ENCODE data around the gene LYL1. TPM values are rescaled to one million over a fixed set of nuclear protein-coding genes. Genes with fewer than 3 reads are reported as not detected.
A peak's percentile ranks its signal among the peaks of the same experiment; 100 is the strongest.
"Not testable (repeated sequence)": the region's sequence is repeated elsewhere in the genome, so short reads cannot be mapped to it uniquely, and the experiment has no call there.

Gene LYL1
- 0.50 TPM for polyA plus RNA-seq (2013, experiment 1 of 2)
- polyA plus RNA-seq (2013, experiment 2 of 2): 0.95 TPM

DNA sequence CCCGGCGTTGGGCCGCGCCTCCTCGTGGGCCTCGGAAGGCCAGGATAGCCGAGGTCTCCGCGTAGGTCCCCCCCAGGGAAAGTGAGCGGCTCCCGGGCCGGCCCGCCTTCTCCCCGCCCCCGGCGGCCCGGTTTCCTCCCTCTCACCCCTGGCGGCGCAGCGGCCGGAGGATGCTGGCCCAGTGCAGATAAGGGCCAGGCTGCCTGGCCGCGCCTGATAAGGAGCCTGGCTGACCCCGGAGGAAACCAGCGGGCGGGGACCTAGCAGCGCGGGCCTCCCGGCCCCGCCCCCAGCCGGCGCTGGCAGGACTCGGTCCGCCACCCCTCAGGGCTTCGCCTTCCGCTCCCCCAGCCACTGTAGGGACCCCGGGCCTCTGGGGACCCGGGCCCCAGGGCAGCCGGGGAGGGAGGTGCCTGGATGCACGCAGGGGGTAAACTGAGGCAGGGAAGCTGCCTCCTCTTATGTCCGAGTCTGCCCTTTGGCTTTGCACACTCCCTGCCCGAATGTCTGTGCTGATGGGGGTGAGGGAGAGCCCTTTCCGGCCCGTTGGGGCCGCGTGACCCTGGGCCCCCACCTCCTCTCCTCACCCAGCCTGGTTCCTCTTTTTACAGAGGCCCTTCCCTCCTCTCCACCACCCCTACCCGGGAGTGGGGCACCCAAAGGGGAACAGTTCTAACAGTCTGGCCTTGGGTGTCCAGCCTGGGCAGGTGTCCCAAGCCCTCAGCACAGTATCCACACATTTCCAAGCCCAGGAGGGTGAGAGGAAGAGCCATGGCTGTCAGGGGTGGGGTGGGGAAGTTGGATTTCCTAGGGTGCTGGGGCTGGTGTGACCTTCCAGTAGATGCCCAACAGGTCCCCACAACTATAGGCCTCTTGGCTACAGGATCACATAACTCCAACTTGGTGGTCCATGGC, at the start of gene LYL1:
Gene LYL1, minus strand, starts transcription at position 193 of the 915 bp plus-strand sequence. CDS start 1,687 bp downstream, outside the sequence.
- 10% methylated on average over 47 of the region's 47 CpGs for WGBS
- Histone ChIP-seq H3K4me3 (ENCODE audit: low read length) (peak within 1 kb of the TSS; percentile 44), H3K27me3 (ENCODE audit: insufficient read depth, low read length) (peaks cover 56% of the 10 kb centered on the region), H3K27ac (ENCODE audit: low read depth, low read length) (no peak within 1 kb of the TSS), H3K9ac (ENCODE audit: low read depth, low read length) (peak within 1 kb of the TSS; percentile 34; the same call in 1 of the 2 replicates), H3K9me3 (ENCODE audit: insufficient read depth, low read depth, low read length) (no peaks in the 10 kb centered on the region), H3K36me3 (ENCODE audit: insufficient read depth, low read length) (peaks cover 7% of the 10 kb centered on the region), H3K4me1 (ENCODE audit: insufficient read depth, low read length) (peaks cover 4% of the 10 kb centered on the region; the same call in 1 of the 2 replicates)

DNA sequence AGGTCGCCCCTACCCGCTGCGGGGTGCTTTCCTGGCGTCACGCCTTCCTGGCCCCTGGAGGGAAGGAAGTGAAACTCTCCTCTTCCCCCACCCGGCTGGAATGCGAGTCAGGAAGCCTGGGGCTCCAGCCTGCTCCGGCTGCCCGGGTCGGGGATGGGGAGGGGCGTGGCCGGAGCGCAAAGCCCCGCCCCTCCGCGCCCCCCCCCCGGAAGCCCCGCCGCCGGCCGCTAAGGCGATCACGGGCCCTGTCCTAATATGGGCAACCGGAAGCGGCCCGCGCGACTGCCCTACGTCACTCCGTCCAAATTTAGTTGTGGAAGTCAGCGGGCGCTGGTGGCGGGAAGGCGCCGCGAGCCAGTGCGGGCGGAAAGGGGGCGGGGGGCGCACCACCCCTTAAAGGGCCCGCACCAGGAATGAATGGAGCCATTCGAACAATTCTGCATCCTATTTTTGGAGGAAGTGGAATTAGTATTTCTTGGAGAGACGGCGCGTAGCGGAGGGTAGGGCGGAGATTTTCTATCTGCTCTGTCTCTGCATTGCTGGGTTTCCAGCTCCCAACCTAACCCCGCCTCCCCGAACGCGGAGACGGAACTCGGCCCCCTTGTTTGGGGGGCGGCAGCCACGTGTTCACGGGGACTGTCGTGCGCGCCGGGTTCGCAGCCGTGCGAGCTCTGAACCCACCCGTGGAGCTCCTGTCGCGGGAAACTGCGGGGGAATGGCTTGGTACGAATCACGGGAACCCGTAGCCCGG, 49.1 kb upstream of the LYL1 start:
- H3K4me1 ChIP-seq (ENCODE audit: insufficient read depth, low read length): peaks cover 5% of the 10 kb centered on the region
- no peaks in the 10 kb centered on the region for H3K9me3 ChIP-seq (ENCODE audit: insufficient read depth, low read depth, low read length)
- no peaks in the 10 kb centered on the region for H3K27me3 ChIP-seq (ENCODE audit: insufficient read depth, low read length)
- H3K36me3 ChIP-seq (ENCODE audit: insufficient read depth, low read length): peaks cover 3% of the 10 kb centered on the region; the same call in 1 of the 2 replicates
- peak overlapping the region; percentile 89 for H3K4me3 ChIP-seq (ENCODE audit: low read length)
- under 1% methylated on average over 65 of the region's 71 CpGs for WGBS
- peak overlapping the region; percentile 100 for H3K27ac ChIP-seq (ENCODE audit: low read depth, low read length)
- peak overlapping the region; percentile 95 for H3K9ac ChIP-seq (ENCODE audit: low read depth, low read length)

DNA sequence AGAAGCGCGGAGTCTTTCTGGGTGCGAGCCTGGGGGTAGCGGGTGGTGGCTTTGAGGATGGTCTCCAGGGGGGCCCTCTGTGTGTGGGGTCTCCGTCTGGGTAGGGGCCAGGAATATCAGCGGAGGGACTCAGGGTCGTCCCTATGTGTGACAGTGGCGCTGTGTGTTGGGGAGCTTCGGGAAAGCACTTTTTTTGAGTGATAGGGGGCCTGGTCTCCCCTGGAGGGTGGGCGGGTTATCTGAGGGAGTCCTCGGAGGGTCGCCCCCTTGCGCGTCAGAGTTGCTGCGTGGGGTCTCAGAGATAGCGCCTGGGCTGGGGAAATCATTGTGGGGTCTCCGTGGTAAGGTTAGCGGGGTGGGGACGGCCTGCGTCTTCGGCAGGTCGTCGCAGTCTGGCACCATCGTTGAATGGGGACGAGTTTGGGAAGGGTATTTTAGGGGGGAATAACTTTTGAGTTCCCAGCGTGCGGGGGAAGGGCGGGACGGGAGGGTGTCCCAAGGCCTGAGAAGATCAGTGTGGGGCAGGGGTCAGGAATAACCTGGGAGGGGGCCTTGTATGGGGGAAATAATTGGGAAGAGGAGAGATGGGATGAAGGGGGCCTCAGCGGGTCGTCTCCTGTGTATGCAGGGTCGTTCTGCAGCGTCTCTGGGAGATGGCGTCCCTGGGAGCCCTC, 48.4 kb upstream of the LYL1 start:
- H3K27ac ChIP-seq (ENCODE audit: low read depth, low read length): peak overlapping the region; percentile 96
- peak overlapping the region; percentile 82 for H3K4me3 ChIP-seq (ENCODE audit: low read length)
- H3K9me3 ChIP-seq (ENCODE audit: insufficient read depth, low read depth, low read length): no peaks in the 10 kb centered on the region
- peak overlapping the region; percentile 88 for H3K9ac ChIP-seq (ENCODE audit: low read depth, low read length)
- H3K4me1 ChIP-seq (ENCODE audit: insufficient read depth, low read length): peaks cover under 1% of the 10 kb centered on the region
- WGBS: under 1% methylated on average over 34 of the region's 34 CpGs
- H3K27me3 ChIP-seq (ENCODE audit: insufficient read depth, low read length): no peaks in the 10 kb centered on the region
- H3K36me3 ChIP-seq (ENCODE audit: insufficient read depth, low read length): peaks cover 3% of the 10 kb centered on the region; the same call in 1 of the 2 replicates

DNA sequence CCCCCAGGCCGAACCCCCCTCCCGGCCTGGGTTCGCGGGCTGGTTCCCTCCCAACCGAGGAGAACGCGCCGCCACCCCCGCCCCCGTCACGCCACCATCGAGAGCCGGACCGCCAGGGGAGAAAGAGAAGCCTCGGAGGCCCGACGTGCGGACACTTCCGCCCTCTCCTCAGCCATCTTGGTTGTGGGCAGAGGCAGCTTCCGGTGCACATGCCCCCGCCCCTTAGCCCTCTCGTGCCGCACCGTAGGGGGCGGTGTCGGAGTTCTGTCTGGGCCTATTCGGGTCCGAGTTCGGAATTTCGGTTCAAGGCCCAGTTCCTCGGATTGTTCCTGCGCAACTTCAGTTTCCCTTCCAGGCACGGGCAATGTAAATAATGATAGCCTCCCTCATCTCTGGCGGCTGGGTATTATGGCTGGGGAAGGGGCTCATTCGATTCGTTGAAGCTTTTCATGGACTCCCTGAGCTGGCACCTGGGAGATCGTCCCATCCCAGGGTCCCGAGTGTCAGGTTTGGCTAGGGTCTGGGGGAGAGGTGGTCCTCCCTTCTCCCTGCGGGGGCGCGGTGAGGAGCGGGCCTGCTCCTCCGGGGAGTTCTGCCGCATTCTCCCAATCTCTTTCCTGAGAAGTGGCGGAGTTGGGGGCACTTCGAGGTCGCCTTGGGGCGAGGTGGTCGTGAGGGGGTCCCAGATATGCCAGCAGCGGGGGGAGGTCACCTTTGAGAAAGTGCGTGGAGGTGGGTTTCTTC, 47.7 kb upstream of the LYL1 start, which contains the start of the genes IER2 and STX10:
Gene IER2, plus strand, starts transcription at position 225 of the 744 bp plus-strand sequence. CDS start 2,776 bp downstream, outside the sequence.
Gene STX10, minus strand, starts transcription at position 189 of the 744 bp plus-strand sequence. CDS start 202 bp downstream, outside the sequence.
- Histone ChIP-seq H3K4me3 (ENCODE audit: low read length) (peak within 1 kb of the TSS; percentile 82), H3K9ac (ENCODE audit: low read depth, low read length) (peak within 1 kb of the TSS; percentile 88), H3K36me3 (ENCODE audit: insufficient read depth, low read length) (peaks cover 4% of the 10 kb centered on the region; the same call in 1 of the 2 replicates), H3K4me1 (ENCODE audit: insufficient read depth, low read length) (no peaks in the 10 kb centered on the region), H3K27me3 (ENCODE audit: insufficient read depth, low read length) (no peaks in the 10 kb centered on the region), H3K9me3 (ENCODE audit: insufficient read depth, low read depth, low read length) (no peaks in the 10 kb centered on the region), H3K27ac (ENCODE audit: low read depth, low read length) (peak within 1 kb of the TSS; percentile 96)
- under 1% methylated on average over 49 of the region's 51 CpGs for WGBS

DNA sequence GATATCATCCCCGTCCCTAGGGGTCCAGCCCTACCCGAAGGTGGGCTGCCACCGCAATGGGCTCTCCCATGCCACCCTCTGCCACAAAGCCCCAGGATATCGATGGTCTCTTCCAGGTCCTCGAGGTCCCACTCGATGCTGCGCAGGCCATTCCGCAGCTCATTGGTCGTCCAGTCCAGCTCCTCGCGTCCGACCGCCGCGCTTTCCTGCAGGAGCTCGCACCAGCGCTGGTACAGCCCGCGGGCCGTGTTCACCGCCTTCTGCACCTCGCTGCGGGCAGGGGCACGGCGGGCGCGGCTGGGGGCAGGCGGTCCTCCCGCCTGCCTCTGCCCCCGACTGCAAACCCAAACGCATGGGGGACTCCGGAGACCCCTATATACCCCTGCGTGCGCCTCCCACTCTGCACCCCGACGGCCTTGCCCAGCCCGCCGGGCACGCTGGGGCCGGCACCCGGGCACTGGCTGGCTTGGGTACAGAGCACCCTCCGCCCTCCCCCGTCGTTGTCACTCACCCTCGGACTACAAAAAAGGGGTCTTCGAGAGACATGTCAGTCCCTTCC, 47.0 kb upstream of the LYL1 start:
- no peaks in the 10 kb centered on the region for H3K4me1 ChIP-seq (ENCODE audit: insufficient read depth, low read length)
- H3K36me3 ChIP-seq (ENCODE audit: insufficient read depth, low read length): peaks cover 9% of the 10 kb centered on the region
- 1% methylated on average over 46 of the region's 46 CpGs for WGBS
- no peaks in the 10 kb centered on the region for H3K9me3 ChIP-seq (ENCODE audit: insufficient read depth, low read depth, low read length)
- H3K27me3 ChIP-seq (ENCODE audit: insufficient read depth, low read length): no peaks in the 10 kb centered on the region
- H3K9ac ChIP-seq (ENCODE audit: low read depth, low read length): peak overlapping the region; percentile 64
- H3K4me3 ChIP-seq (ENCODE audit: low read length): peak overlapping the region; percentile 82
- no peak overlapping the region; the same call in 1 of the 2 replicates for H3K27ac ChIP-seq (ENCODE audit: low read depth, low read length)

DNA sequence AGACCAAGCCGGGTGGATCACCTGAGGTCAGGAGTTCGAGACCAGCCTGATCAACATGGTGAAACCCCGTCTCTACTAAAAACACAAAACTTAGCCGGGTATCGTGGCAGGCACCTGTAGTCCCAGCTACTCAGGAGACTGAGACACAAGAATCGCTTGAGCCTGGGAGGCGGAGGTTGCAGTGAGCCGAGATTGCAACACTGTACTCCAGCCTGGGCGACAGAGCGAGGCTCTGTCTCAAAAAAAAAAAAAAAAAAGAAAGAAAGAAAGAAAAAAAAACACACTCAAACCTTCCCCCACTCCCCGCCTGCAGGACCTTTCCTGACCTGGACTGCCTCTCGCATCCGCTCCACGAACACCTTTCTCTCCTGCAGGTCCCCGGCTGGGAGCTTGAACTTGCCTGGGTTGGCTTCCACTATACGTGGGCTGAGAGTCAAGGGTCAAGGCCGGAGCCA, 46.5 kb upstream of the LYL1 start:
- H3K27me3 ChIP-seq (ENCODE audit: insufficient read depth, low read length); H3K9me3 ChIP-seq (ENCODE audit: insufficient read depth, low read depth, low read length); H3K27ac ChIP-seq (ENCODE audit: low read depth, low read length); H3K4me1 ChIP-seq (ENCODE audit: insufficient read depth, low read length): not testable (repeated sequence)
- H3K4me3 ChIP-seq (ENCODE audit: low read length): peak overlapping the region; percentile 82
- peaks cover 11% of the 10 kb centered on the region for H3K36me3 ChIP-seq (ENCODE audit: insufficient read depth, low read length)
- WGBS: 59% methylated on average over 15 of the region's 17 CpGs
- peak overlapping the region; percentile 64 for H3K9ac ChIP-seq (ENCODE audit: low read depth, low read length)

DNA sequence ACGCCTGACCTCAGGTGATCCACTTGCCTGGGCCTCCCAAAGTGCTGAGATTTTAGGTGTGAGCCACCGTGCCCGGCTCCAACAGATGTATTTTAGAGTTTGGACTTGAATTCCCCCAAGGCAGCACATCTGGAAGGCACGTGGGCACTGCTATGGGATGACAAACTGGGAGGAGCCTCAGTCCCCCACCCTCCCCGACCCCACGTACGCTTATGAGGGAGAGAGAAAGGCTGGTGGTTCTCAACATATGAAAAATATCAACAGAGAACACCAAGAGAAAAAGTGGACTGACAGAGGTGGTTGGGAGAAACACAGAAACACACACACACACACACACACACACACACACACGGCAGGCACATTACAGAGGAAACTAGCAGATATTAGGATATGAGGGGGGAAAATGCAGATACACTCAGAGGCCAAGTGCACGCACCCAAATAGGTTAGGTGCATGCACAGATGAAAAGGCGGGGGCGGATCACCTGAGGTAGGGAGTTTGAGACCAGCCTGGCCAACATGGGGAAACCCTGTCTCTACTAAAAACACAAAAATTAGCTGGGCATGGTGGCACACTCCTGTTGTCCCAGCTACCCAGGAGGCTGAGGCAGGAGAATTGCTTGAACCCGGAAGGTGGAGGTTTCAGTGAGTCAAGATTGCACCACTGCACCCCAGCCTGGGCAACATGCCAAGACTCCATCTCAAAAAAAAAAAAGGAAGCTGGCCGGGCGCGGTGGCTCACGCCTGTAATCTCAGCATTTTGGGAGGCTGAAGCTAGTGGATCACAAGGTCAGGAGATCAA, 44.3 kb upstream of the LYL1 start:
- no peaks in the 10 kb centered on the region for H3K9me3 ChIP-seq (ENCODE audit: insufficient read depth, low read depth, low read length)
- H3K36me3 ChIP-seq (ENCODE audit: insufficient read depth, low read length): peaks cover 15% of the 10 kb centered on the region
- 95% methylated on average over 13 of the region's 16 CpGs for WGBS
- H3K4me1 ChIP-seq (ENCODE audit: insufficient read depth, low read length): no peaks in the 10 kb centered on the region
- no peaks in the 10 kb centered on the region for H3K27me3 ChIP-seq (ENCODE audit: insufficient read depth, low read length)
- H3K4me3 ChIP-seq (ENCODE audit: low read length): no peak overlapping the region
- no peak overlapping the region for H3K9ac ChIP-seq (ENCODE audit: low read depth, low read length)
- H3K27ac ChIP-seq (ENCODE audit: low read depth, low read length): no peak overlapping the region

DNA sequence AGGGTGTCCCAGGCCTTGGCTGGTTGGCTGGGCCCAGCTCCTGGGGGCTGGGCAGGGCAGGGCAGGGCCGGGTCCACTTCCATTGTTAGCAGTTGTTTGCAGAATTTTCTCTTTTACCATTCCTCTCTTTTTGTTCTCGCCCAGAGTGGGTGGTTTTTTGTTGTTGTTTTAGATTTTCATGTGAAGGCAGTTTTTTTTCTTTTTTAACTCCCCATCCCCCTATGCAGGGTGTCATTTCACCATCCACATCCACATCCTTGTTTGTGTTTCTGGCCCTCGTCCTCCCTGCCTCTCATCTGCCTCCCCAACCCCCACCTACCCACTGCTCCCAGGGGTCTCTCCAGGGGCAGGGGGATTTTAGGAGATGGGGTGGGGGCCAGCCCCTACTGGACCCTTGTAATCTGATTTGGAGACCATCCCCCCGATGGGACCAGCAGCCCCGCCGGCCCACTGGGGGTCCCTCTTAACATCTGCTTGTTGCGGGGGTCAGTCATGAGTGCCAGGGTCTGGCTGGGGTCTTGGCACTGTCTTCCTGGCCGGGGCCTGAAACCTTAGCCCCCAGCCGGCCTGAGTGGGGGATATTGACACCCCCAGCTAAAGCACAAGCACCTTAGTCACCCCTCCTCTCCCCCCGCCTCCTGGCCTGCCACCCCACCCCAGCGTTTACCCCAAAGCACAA, 37.1 kb upstream of the LYL1 start:
- H3K9me3 ChIP-seq (ENCODE audit: insufficient read depth, low read depth, low read length): no peaks in the 10 kb centered on the region
- H3K27ac ChIP-seq (ENCODE audit: low read depth, low read length): no peak overlapping the region
- no peak overlapping the region for H3K4me3 ChIP-seq (ENCODE audit: low read length)
- no peaks in the 10 kb centered on the region for H3K27me3 ChIP-seq (ENCODE audit: insufficient read depth, low read length)
- no peak overlapping the region for H3K9ac ChIP-seq (ENCODE audit: low read depth, low read length)
- WGBS: 93% methylated on average over 9 of the region's 11 CpGs
- peaks cover 57% of the 10 kb centered on the region for H3K36me3 ChIP-seq (ENCODE audit: insufficient read depth, low read length)
- no peaks in the 10 kb centered on the region for H3K4me1 ChIP-seq (ENCODE audit: insufficient read depth, low read length)

DNA sequence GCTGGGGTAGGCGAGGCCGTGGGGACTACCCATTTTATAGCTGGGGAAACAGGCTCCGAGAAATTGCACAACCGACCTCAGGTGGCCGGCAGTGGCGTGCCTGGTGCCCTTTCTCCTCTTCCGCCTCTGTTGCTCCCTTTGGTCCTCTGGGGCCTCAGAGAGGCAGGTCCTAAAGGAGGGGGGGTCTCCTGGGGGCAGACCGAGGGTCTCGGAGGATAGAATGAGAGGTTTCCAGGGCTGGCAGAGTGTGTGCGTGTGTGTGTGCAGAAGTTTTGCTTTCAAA, 36.2 kb upstream of the LYL1 start:
- H3K36me3 ChIP-seq (ENCODE audit: insufficient read depth, low read length): peaks cover 56% of the 10 kb centered on the region
- no peaks in the 10 kb centered on the region for H3K4me1 ChIP-seq (ENCODE audit: insufficient read depth, low read length)
- H3K27ac ChIP-seq (ENCODE audit: low read depth, low read length): no peak overlapping the region
- H3K9ac ChIP-seq (ENCODE audit: low read depth, low read length): no peak overlapping the region
- no peaks in the 10 kb centered on the region for H3K27me3 ChIP-seq (ENCODE audit: insufficient read depth, low read length)
- H3K9me3 ChIP-seq (ENCODE audit: insufficient read depth, low read depth, low read length): no peaks in the 10 kb centered on the region
- 88% methylated on average over 10 of the region's 10 CpGs for WGBS
- no peak overlapping the region for H3K4me3 ChIP-seq (ENCODE audit: low read length)
